Psoas muscle (tissue), 8 donors: Measurements from ENCODE around the gene KRT72. TPM values are rescaled to one million over a fixed set of nuclear protein-coding genes. Genes with fewer than 3 reads are reported as not detected.

Experiments
- ATAC-seq, 4 donors: fragments of 200-7000 bp; cut with Tn5 transposase; one replicate each; pipeline ENCODE4 v1.9.1; 2020; ENCODE audit warnings: moderate library complexity in 3 of 4, mild to moderate bottlenecking in 2 of 4
- DNase-seq, 2 donors: peaks; one replicate each; pipeline ENCODE4 v3.0.0-alpha.2; 2020
- H3K27ac ChIP-seq: fragments of 200-600 bp; one replicate; pipeline ENCODE4 v1.8.0; 2022
- H3K27me3 ChIP-seq, 3 donors: fragments of 200-600 bp in 1 of 3; one replicate each; pipeline versions ENCODE4 v1.6.1 to v1.8.0; 2013 to 2022; ENCODE audit warnings: low read length in 2 of 3, mild to moderate bottlenecking in 2 of 3, moderate library complexity in 1 of 3; ENCODE audit not compliant: insufficient read depth in 3 of 3
- H3K36me3 ChIP-seq, 2 donors: fragments of 200-600 bp in 1 of 2; one replicate each; pipeline versions ENCODE4 v1.6.1 to v1.8.0; 2013 to 2022; ENCODE audit warnings: low read depth in 1 of 2, mild to moderate bottlenecking in 1 of 2, moderate library complexity in 1 of 2; ENCODE audit not compliant: insufficient read depth in 1 of 2
- H3K4me1 ChIP-seq: fragments of 200-600 bp; one replicate; pipeline ENCODE4 v1.8.0; 2022
- H3K4me3 ChIP-seq: fragments of 200-600 bp; one replicate; pipeline ENCODE4 v1.8.0; 2022; ENCODE audit warnings: mild to moderate bottlenecking
- H3K9me3 ChIP-seq: fragments of 200-600 bp; one replicate; pipeline ENCODE4 v1.8.0; 2022
- WGBS, 3 donors: extraction: QIAGEN DNeasy Blood & Tissue Kit; methylation state at CpG; one replicate each; pipeline versions ENCODE4 v1.1.6 to v1.1.7; 2013; 5-methylcytosine and 5-hydroxymethylcytosine counted together
- intact Hi-C, 2 donors: fragments of 100-400 bp; cut with DNase I; formaldehyde crosslinking; loops; one replicate each; pipeline versions ENCODE4 v1.11.0 to v1.14.2; 2022
- polyA plus RNA-seq, 3 donors: library from polyadenylated mRNA; stranded (reverse); fragments of 200-250 nt; gene quantifications; one replicate each; pipeline ENCODE4 v1.2.3, GENCODE V29; 2013
- total RNA-seq, 4 donors: library from RNA; stranded (reverse); fragmentation: NEBNext Ultra II Directional in 2 of 4; extraction: Animal tissue kit (Norgen Biotek cat#: 25700) in 2 of 4; gene quantifications; one replicate each; pipeline versions ENCODE4 v1.2.1 to v1.2.4, GENCODE V29; 2021 to 2023
- TF ChIP-seq, protein P1 (sequence below): fragments of 200-600 bp; IDR thresholded peaks from one replicate; pipeline ENCODE4 v1.8.0; 2022; ENCODE audit warnings: antibody characterized with exemption
- donor health status: healthy with polysubstance abuse.
- donor health status: DM: no; HTN: no; CAD: no; lungs with moderate emphysema.
- donor health status: Bipolar disorder and iron deficiency.
- donor health status: healthy.
- donor health status: DM: yes; HTN: yes; CAD: no.
- donor health status: DM: no; HTN: no; CAD: no.
- donor health status: DM: no; HTN: no; CAD: no.
- donor health status: DM: yes; HTN: yes; CAD: no.

Gene KRT72
- total and polyA plus RNA-seq, 7 donors: not detected

DNA sequence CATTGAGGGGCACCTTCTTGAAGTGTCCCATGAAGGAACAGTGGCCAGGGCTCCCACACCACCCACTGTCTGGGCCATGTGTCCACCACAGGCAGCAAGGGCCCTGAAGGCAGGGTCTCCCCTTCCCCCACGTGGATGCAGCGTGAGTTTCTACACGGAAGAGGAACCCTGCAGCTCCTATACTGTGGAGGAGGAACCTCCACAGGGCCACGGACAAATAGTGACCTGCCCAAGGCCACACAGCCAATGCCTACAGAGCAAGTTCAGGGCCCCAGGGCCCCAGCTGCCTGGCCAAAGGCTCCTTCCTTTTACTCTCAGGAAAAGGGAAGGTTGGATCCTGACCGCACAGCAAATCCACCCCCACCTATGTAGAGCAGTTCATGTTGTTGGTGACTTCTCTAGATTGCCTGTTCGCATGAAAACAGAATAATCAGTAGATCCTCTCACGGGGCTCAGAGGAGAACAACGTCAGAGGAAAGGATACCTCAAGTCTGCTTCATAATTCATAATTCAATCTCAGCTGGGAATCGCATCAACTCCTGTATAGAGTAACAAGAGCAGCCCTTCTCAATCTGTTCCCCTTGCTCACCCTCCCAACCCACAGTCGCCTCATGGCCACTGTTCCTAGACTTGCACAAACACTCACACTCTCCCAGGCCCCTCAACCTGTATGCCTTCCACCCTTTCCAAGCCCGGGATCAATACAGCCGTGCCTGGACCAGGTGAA lies 28.2 kb upstream of the KRT72 start:
- Histone ChIP-seq H3K27me3 (peaks cover 0 to 14% (median 0%) of the 10 kb centered on the region in 3 donors), H3K4me3 (no peak overlapping the region), H3K27ac (no peak overlapping the region), H3K36me3 (no peaks in the 10 kb centered on the region), H3K4me1 (no peaks in the 10 kb centered on the region), H3K9me3 (no peaks in the 10 kb centered on the region)
- TF ChIP-seq, protein P1, sequence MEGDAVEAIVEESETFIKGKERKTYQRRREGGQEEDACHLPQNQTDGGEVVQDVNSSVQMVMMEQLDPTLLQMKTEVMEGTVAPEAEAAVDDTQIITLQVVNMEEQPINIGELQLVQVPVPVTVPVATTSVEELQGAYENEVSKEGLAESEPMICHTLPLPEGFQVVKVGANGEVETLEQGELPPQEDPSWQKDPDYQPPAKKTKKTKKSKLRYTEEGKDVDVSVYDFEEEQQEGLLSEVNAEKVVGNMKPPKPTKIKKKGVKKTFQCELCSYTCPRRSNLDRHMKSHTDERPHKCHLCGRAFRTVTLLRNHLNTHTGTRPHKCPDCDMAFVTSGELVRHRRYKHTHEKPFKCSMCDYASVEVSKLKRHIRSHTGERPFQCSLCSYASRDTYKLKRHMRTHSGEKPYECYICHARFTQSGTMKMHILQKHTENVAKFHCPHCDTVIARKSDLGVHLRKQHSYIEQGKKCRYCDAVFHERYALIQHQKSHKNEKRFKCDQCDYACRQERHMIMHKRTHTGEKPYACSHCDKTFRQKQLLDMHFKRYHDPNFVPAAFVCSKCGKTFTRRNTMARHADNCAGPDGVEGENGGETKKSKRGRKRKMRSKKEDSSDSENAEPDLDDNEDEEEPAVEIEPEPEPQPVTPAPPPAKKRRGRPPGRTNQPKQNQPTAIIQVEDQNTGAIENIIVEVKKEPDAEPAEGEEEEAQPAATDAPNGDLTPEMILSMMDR: no peak
- intact Hi-C loops: no loop called here
- 76 to 85% (median 84%) methylated on average over 12 of the region's 12 CpGs for WGBS, 3 donors
- no peak for ATAC-seq
- DNase-seq: no peak

DNA sequence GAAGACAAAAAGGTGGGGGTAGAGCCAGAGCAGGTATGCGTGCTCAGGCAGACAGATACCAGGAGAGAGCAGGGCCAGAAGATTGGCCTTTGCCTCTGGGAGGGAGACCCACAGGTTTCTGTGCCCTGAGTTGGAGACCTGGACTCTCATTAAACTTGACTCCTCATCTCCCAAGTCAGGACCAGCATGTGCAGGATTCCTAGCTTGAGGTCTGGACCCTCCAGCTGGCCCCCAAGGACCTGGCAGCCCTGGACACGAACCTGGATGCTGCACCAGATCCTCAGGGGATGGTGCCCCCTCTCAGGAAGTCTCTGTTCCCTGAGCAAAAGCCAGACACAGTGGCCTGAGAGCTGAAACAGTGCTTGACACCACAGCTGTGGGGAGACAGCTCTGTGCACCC lies 27.6 kb upstream of the KRT72 start:
- Histone ChIP-seq H3K27me3 (peaks cover 0 to 14% (median 0%) of the 10 kb centered on the region in 3 donors), H3K27ac (no peak overlapping the region), H3K4me3 (no peak overlapping the region), H3K9me3 (no peaks in the 10 kb centered on the region), H3K4me1 (no peaks in the 10 kb centered on the region), H3K36me3 (no peaks in the 10 kb centered on the region)
- intact Hi-C loops: no loop called here
- ATAC-seq (no peak), DNase-seq (no peak)
- TF ChIP-seq, protein P1: no peak
- 84 to 85% (median 85%) methylated on average over 2 of the region's 2 CpGs for WGBS, 3 donors

DNA sequence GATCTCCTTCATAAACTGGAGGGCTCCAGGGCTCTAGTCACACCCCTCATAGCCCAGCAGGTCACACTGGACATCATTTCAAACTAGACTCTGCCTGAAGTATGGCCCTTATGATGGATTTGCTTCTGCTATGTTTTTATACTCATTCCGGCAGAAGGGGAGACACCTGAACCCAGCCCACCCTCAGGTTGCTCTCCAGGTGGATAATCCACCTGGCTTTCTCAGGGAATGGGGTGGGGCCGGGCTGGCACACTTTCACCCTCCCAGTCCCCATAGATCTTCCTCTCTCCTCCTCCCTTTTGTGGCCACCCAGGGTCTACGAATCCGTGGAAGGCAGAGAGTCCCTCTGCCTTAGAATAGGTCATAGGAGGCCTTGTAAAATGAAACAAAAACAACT lies 26.8 kb upstream of the KRT72 start:
- no peak for ATAC-seq
- Histone ChIP-seq H3K9me3 (no peaks in the 10 kb centered on the region), H3K4me3 (no peak overlapping the region), H3K27ac (no peak overlapping the region), H3K4me1 (no peaks in the 10 kb centered on the region), H3K36me3 (no peaks in the 10 kb centered on the region), H3K27me3 (peaks cover 0 to 14% (median 0%) of the 10 kb centered on the region in 3 donors)
- intact Hi-C loops: no loop called here
- TF ChIP-seq, protein P1: no peak
- WGBS, 3 donors: 77 to 90% (median 87%) methylated on average over 4 of the region's 4 CpGs
- DNase-seq: no peak

DNA sequence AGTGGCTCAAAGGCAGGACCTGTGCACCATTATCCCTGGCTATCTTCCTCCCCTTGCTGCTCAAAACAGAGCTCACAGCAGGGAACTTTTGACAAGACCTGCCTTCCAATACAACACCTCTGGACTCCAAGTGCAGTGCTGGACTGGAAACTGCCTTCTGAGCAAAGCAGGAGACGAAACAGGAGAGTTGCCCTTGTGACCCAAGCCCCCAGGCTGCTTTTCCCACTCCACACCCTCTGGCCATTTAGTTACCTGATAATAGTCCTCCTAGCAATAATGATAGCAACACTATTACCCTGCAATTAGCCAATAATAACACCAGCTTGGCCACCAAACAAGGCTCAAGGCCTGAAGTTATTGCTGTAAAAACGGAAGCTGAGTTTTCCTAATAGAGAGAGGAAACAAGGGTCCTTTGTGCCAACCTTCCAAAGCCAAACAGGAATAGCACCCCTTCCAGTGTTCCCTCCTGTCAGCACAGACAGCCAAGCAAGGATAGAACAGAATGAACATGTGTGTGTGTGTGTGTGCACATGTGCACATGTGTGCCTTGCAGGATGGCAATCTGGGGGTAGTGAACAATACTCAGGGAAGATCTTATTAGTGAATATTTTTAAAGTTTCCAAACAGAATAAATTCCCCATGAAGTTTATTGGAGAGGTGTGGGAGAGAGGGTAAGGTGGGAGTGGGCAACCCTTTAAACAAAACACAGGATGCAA lies 26.3 kb upstream of the KRT72 start:
- Histone ChIP-seq H3K4me1 (no peaks in the 10 kb centered on the region), H3K27ac (no peak overlapping the region), H3K9me3 (no peaks in the 10 kb centered on the region), H3K4me3 (no peak overlapping the region), H3K27me3 (peaks cover 0 to 14% (median 0%) of the 10 kb centered on the region in 3 donors), H3K36me3 (no peaks in the 10 kb centered on the region)
- DNase-seq: no peak
- no peak for ATAC-seq
- TF ChIP-seq, protein P1: no peak
- 53 to 61% (median 54%) methylated on average over 2 of the region's 2 CpGs for whole genome bisulfite sequencing, 3 donors
- intact Hi-C loops: no loop called here
